IMR-90 (cell line): ENCODE measurements around the gene PON1. TPM values are rescaled to one million over a fixed set of nuclear protein-coding genes. Genes with fewer than 3 reads are reported as not detected.

Experiments
- ATAC-seq: fragments of 200-7000 bp; cut with Tn5 transposase; 2 replicates; pipeline ENCODE4 v1.9.1; 2020; ENCODE audit warnings: low read depth, mild to moderate bottlenecking, moderate library complexity
- BruUV-seq: library from RNA; stranded (reverse); fragments of 400-500 nt; replicated peaks from 2 replicates; lab custom pipeline; 2021; lab: Mats Ljungman, UMichigan
- CTCF ChIA-PET: fragments of 300-600 bp; formaldehyde crosslinking; extraction: SDS; loops from one replicate; lab custom pipeline; 2021; ENCODE audit warnings: antibody characterized with exemption; lab: Yijun Ruan, JAX
- POLR2A ChIA-PET: fragments of 300-600 bp; sonication (Branson Sonifier 250); formaldehyde crosslinking; loops from one replicate; lab custom pipeline; 2022; ENCODE audit warnings: antibody characterized with exemption; ENCODE audit not compliant: unreplicated experiment; lab: Charles Lee
- DNase-seq: peaks from one replicate; pipeline ENCODE4 v3.0.0; 2013
- H2AFZ ChIP-seq: replicated peaks from 2 replicates; pipeline ENCODE3; 2013; ENCODE audit warnings: low read length, mild to moderate bottlenecking; ENCODE audit not compliant: poor library complexity
- H2AK5ac ChIP-seq: 2 replicates; pipeline ENCODE4 v1.6.1; 2013; ENCODE audit warnings: low read depth, low read length, inconsistent platforms
- H2AK9ac ChIP-seq: replicated peaks from 2 replicates; pipeline ENCODE3; 2013; ENCODE audit warnings: mild to moderate bottlenecking, low read depth, low read length, moderate library complexity; ENCODE audit not compliant: poor library complexity
- H2BK120ac ChIP-seq: 2 replicates; pipeline ENCODE4 v1.6.1; 2013; ENCODE audit warnings: low read depth, low read length, inconsistent platforms
- H2BK15ac ChIP-seq: 3 replicates; pipeline ENCODE4 v1.6.1; 2013; ENCODE audit warnings: low read depth, low read length, inconsistent platforms
- H2BK20ac ChIP-seq: 2 replicates; pipeline ENCODE4 v1.6.1; 2013; ENCODE audit warnings: low read depth, mild to moderate bottlenecking, inconsistent platforms, low read length, moderate library complexity
- H2BK5ac ChIP-seq: 2 replicates; pipeline ENCODE4 v1.6.1; 2013; ENCODE audit warnings: mild to moderate bottlenecking, low read depth, low read length, inconsistent platforms; ENCODE audit not compliant: poor library complexity, severe bottlenecking
- H3K14ac ChIP-seq: replicated peaks from 2 replicates; pipeline ENCODE4 v1.6.1; 2013; ENCODE audit warnings: low read depth, low read length, inconsistent platforms
- H3K18ac ChIP-seq: 2 replicates; pipeline ENCODE4 v1.6.1; 2013; ENCODE audit warnings: low read depth, low read length, control low read depth
- H3K23ac ChIP-seq: 2 replicates; pipeline ENCODE4 v1.6.1; 2013; ENCODE audit warnings: low read depth, low read length, inconsistent platforms
- H3K27ac ChIP-seq: 2 replicates; pipeline ENCODE4 v1.5.1; 2013; ENCODE audit warnings: mild to moderate bottlenecking, control low read depth, low read length; ENCODE audit not compliant: insufficient read depth
- H3K27me3 ChIP-seq: 2 replicates; pipeline ENCODE4 v1.6.1; 2013; ENCODE audit warnings: low read length; ENCODE audit not compliant: control insufficient read depth, insufficient read depth
- H3K36me3 ChIP-seq: 2 replicates; pipeline ENCODE4 v1.6.1; 2013; ENCODE audit warnings: low read length, mixed read lengths; ENCODE audit not compliant: control insufficient read depth, insufficient read depth
- H3K4ac ChIP-seq: 2 replicates; pipeline ENCODE4 v1.6.1; 2013; ENCODE audit warnings: low read depth, low read length, inconsistent platforms
- H3K4me1 ChIP-seq: 2 replicates; pipeline ENCODE4 v1.6.1; 2013; ENCODE audit warnings: low read length, mixed read lengths; ENCODE audit not compliant: control insufficient read depth, insufficient read depth
- H3K4me2 ChIP-seq: 2 replicates; pipeline ENCODE4 v1.6.1; 2013; ENCODE audit warnings: low read depth, mild to moderate bottlenecking, control low read depth, low read length, moderate library complexity
- H3K4me3 ChIP-seq: 2 replicates; pipeline ENCODE4 v1.5.1; 2013; ENCODE audit warnings: low read depth, mild to moderate bottlenecking, control low read depth, low read length, moderate library complexity; ENCODE audit not compliant: insufficient read depth
- H3K56ac ChIP-seq: 2 replicates; pipeline ENCODE4 v1.6.1; 2013; ENCODE audit warnings: low read length, inconsistent platforms; ENCODE audit not compliant: insufficient read depth; ENCODE audit errors: extremely low read depth
- H3K79me1 ChIP-seq, 2 experiments: 2 replicates each; pipeline ENCODE4 v1.6.1; 2013; ENCODE audit warnings: low read length in 2 of 2, inconsistent platforms in 1 of 2, low read depth in 1 of 2
- H3K9ac ChIP-seq: 2 replicates; pipeline ENCODE4 v1.6.1; 2013; ENCODE audit warnings: low read depth, low read length, control low read depth
- H3K9me1 ChIP-seq: 2 replicates; pipeline ENCODE4 v1.6.1; 2013; ENCODE audit warnings: low read length, inconsistent platforms; ENCODE audit not compliant: insufficient read depth
- H3K9me3 ChIP-seq: 2 replicates; pipeline ENCODE4 v1.6.1; 2013; ENCODE audit warnings: low read length; ENCODE audit not compliant: control insufficient read depth, insufficient read depth
- H4K20me1 ChIP-seq: 2 replicates; pipeline ENCODE4 v1.6.1; 2013; ENCODE audit warnings: low read length, inconsistent platforms; ENCODE audit not compliant: insufficient read depth
- H4K5ac ChIP-seq: 2 replicates; pipeline ENCODE4 v1.6.1; 2013; ENCODE audit warnings: mild to moderate bottlenecking, low read depth, low read length, control low read depth
- H4K8ac ChIP-seq, 2 experiments: 2 replicates each; pipeline ENCODE4 v1.6.1; 2013; ENCODE audit warnings: low read depth in 2 of 2, low read length in 2 of 2, control low read depth in 1 of 2, inconsistent platforms in 1 of 2
- H4K91ac ChIP-seq: 2 replicates; pipeline ENCODE4 v1.6.1; 2013; ENCODE audit warnings: low read depth, low read length, inconsistent platforms; ENCODE audit not compliant: insufficient read depth
- BHLHE40 ChIP-seq: fragments of 150-350 bp; IDR thresholded peaks from 2 replicates; pipeline ENCODE4 v1.6.1; 2016; ENCODE audit warnings: mild to moderate bottlenecking, low read depth, low read length
- CEBPB ChIP-seq: IDR thresholded peaks from 2 replicates; pipeline ENCODE4 v1.6.1; 2012; ENCODE audit warnings: low read depth, low read length, improper control_type of control experiment
- CHD1 ChIP-seq: IDR thresholded peaks from 2 replicates; pipeline ENCODE4 v1.6.1; 2012; ENCODE audit warnings: low read depth, low read length, improper control_type of control experiment
- CTCF ChIP-seq: conservative IDR thresholded peaks from 2 replicates; pipeline ENCODE4 v1.5.1; 2012; ENCODE audit warnings: mild to moderate bottlenecking, low read depth, low read length, improper control_type of control experiment
- FOS ChIP-seq: fragments of 150-350 bp; IDR thresholded peaks from 2 replicates; pipeline ENCODE4 v1.6.1; 2016; ENCODE audit warnings: low read depth, low read length
- MAFK ChIP-seq: IDR thresholded peaks from 2 replicates; pipeline ENCODE4 v1.6.1; 2012; ENCODE audit warnings: low read depth, low read length, improper control_type of control experiment
- MAZ ChIP-seq: IDR thresholded peaks from 2 replicates; pipeline ENCODE4 v1.6.1; 2012; ENCODE audit warnings: low read depth, mild to moderate bottlenecking, low read length, improper control_type of control experiment, moderate library complexity, borderline replicate concordance
- MXI1 ChIP-seq: IDR thresholded peaks from 2 replicates; pipeline ENCODE4 v1.6.1; 2012; ENCODE audit warnings: low read depth, mild to moderate bottlenecking, low read length, moderate library complexity, borderline replicate concordance
- POLR2A ChIP-seq: IDR thresholded peaks from 2 replicates; pipeline ENCODE4 v1.6.1; 2012; ENCODE audit warnings: mild to moderate bottlenecking, low read depth, low read length
- RAD21 ChIP-seq: IDR thresholded peaks from 2 replicates; pipeline ENCODE4 v1.6.1; 2012; ENCODE audit warnings: low read length, improper control_type of control experiment
- RCOR1 ChIP-seq: IDR thresholded peaks from 2 replicates; pipeline ENCODE4 v1.6.1; 2012; ENCODE audit warnings: mild to moderate bottlenecking, low read length, improper control_type of control experiment; ENCODE audit not compliant: insufficient replicate concordance
- RFX5 ChIP-seq: IDR thresholded peaks from 2 replicates; pipeline ENCODE4 v1.8.0; 2012; ENCODE audit warnings: low read depth, mild to moderate bottlenecking, low read length, moderate library complexity
- SMC3 ChIP-seq: fragments of 150-350 bp; IDR thresholded peaks from 2 replicates; pipeline ENCODE4 v1.6.1; 2016; ENCODE audit warnings: low read depth, mild to moderate bottlenecking, antibody characterized with exemption, low read length, moderate library complexity
- WGBS, 2 experiments: methylation state at CpG; one replicate each; pipeline versions ENCODE4 v1.1.5 to v1.1.7; 2013; ENCODE audit warnings: missing lambda C conversion rate in 2 of 2; ENCODE audit not compliant: insufficient read length in 1 of 2; ENCODE audit errors: extremely low coverage in 2 of 2; 5-methylcytosine and 5-hydroxymethylcytosine counted together
- dilution Hi-C: fragments of 300-500 bp; cut with HindIII; formaldehyde crosslinking; loops from one replicate; pipeline ENCODE4 v1.14.3; 2018; ENCODE audit warnings: low sequenced_read_pairs; ENCODE audit not compliant: unreplicated experiment
- in situ Hi-C: fragments of 300-500 bp; cut with MboI; formaldehyde crosslinking; loops from 3 replicates; pipeline ENCODE4 v1.14.3; 2019; ENCODE audit warnings: low sequenced_read_pairs, inconsistent platforms, mixed read lengths
- intact Hi-C: fragments of 100-400 bp; cut with micrococcal nuclease; formaldehyde crosslinking; loops from 2 replicates; pipeline ENCODE4 v1.10.0; 2022
- polyA plus RNA-seq, 3 experiments: library from polyadenylated mRNA; depleted of rRNA; stranded (reverse); fragments of >200 nt; gene quantifications; 2 replicates each; pipeline ENCODE4 v1.2.3, GENCODE V29; 2012; ENCODE audit warnings: low replicate concordance in 1 of 3
- total RNA-seq: library from RNA; depleted of rRNA; stranded (reverse); fragments of >200 nt; gene quantifications from 2 replicates; pipeline ENCODE4 v1.2.3, GENCODE V29; 2012
- TF ChIP-seq, protein P1 (sequence below): fragments of 150-350 bp; IDR thresholded peaks from 2 replicates; pipeline ENCODE4 v1.6.1; 2016; ENCODE audit warnings: low read depth, mild to moderate bottlenecking, low read length, moderate library complexity, borderline replicate concordance

Gene PON1
- total and polyA plus RNA-seq, 2 of the 4 experiments (the other 2 are of a cell fraction), result not detected

GRCh38 chr7:95296456-95296855 lies 27.9 kb downstream of the PON1 start:
- no TSS peak for BruUV-seq
- intact Hi-C loops, result no loop called here
- Histone ChIP-seq H3K4me1 (no peaks in the 10 kb centered on the region), H3K27me3 (no peaks in the 10 kb centered on the region), H2BK15ac (no peak overlapping the region), H4K5ac (no peak overlapping the region), H3K18ac (no peak overlapping the region), H3K23ac (no peak overlapping the region), H2BK5ac (no peak overlapping the region), H4K8ac (no peak overlapping the region), H4K20me1 (no peaks in the 10 kb centered on the region), H3K4ac (no peak overlapping the region), H4K91ac (no peak overlapping the region), H3K36me3 (no peaks in the 10 kb centered on the region), H3K27ac (no peak overlapping the region), H3K14ac (no peak overlapping the region), H2AFZ (no peak overlapping the region), H3K56ac (no peak overlapping the region), H2AK5ac (no peak overlapping the region), H3K79me1 (no peaks in the 10 kb centered on the region), H2AK9ac (no peak overlapping the region), H3K4me2 (no peak overlapping the region), H3K9ac (no peak overlapping the region), H2BK20ac (no peak overlapping the region), H2BK120ac (no peak overlapping the region), H3K4me3 (no peak overlapping the region), H3K9me3 (no peaks in the 10 kb centered on the region), H3K9me1 (no peaks in the 10 kb centered on the region)
- POLR2A ChIA-PET, result no interaction called here
- in situ Hi-C loops, result no loop called here
- no peak for ATAC-seq
- no peak for DNase-seq
- WGBS, 2 experiments, result no CpG with 5 or more reads among the region's 6 CpGs
- dilution Hi-C loops, result no loop called here
- TF ChIP-seq RCOR1 (no peak), MAZ (no peak), CEBPB (no peak), RAD21 (no peak), POLR2A (no peak), RFX5 (no peak), CTCF (no peak), MAFK (no peak), SMC3 (no peak), FOS (no peak), BHLHE40 (no peak), CHD1 (no peak), MXI1 (no peak)
- TF ChIP-seq, protein P1, sequence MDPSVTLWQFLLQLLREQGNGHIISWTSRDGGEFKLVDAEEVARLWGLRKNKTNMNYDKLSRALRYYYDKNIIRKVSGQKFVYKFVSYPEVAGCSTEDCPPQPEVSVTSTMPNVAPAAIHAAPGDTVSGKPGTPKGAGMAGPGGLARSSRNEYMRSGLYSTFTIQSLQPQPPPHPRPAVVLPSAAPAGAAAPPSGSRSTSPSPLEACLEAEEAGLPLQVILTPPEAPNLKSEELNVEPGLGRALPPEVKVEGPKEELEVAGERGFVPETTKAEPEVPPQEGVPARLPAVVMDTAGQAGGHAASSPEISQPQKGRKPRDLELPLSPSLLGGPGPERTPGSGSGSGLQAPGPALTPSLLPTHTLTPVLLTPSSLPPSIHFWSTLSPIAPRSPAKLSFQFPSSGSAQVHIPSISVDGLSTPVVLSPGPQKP, result no peak
- CTCF ChIA-PET, result interaction anchor here (0.5 kb wide), 1 partner anchor 147 kb away, joined by 3 read pairs; no protein-coding TSS in a partner anchor
